NCI-H1930 (cell line): ENCODE measurements around the gene CLSTN2.

Experiments
- DNase-seq, 2 experiments: peaks; one replicate each; lab custom pipeline; 2025; lab: John Stamatoyannopoulos, UW

Gene CLSTN2

GRCh38 chr3:140453750-140454149, 518.8 kb downstream of the CLSTN2 start:
- DNase-seq, result no peak

- DNase-seq, result no peak
Observed at GRCh38 chr3:140455521-140456214, 520.7 kb downstream of the CLSTN2 start.

GRCh38 chr3:140456974-140457373, 522.0 kb downstream of the CLSTN2 start:
- DNase-seq, result no peak

GRCh38 chr3:140459462-140459861, 524.5 kb downstream of the CLSTN2 start:
- DNase-seq, result no peak

- no peak for DNase-seq
Observed at GRCh38 chr3:140461250-140461649, 526.3 kb downstream of the CLSTN2 start.

DNA sequence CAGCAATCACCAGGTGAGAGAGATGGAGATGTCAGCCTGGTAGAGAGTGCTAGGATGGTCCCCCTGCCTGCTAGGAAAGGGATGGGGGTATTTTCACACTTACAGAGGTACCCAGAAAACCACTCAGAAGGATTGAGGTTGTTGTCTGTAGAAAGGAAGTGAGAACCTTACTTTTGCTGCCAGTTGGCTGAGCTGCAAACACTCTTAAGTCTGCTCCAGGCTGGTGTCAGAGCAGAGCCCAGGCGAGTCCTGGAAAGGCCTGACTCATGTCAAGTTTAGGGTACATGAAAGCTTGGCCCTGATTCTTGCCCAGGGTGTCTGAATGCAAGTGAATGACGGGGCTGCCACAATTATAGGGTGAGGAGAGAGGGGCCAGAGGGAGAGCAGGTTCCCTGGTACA, 528.4 kb downstream of the CLSTN2 start:
- DNase-seq, result no peak

DNA sequence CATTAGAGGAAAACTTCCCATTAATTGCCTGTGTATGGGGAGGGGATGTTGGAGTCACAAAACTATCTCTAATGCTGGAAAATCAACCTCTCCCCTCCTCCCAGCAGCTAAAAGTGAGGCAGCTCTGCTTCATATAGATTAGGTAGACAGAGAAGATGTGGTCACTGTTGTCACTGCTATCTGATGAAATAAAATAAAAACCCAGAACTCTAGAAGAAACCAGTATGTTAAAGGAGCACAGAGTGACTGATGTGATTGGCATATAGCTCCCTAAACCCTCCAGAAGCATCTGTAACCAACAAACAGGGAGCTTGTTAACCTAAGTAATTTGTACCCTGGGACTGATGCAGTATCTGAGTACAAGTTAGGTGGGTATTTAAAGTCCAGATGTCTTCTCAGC, 531.0 kb downstream of the CLSTN2 start:
- DNase-seq, result no peak

- DNase-seq, result no peak
Observed at GRCh38 chr3:140466535-140466934, 531.5 kb downstream of the CLSTN2 start.

DNA sequence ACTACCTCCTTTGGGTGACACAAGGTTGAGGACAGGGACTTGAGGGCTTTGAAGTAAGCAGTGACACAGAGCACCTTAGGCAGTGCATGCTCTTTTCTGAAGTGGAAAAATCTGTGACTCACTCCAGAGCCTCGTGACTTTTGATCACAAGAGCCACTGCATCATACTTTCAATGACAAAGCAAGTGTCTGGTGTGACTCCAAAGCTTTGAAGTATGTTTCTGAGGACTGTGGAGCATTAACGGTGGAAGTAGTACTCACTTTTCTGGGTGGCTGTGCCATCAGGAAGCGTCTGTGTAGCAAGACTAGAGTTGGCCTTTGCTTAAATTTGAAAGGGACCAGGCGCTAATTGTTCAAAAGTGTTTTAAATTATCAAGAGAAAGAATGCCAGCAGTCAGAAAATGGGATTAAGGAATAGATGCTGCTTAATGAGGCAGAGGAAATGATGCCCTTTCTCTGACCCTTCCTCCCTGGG, 532.2 kb downstream of the CLSTN2 start:
- no peak for DNase-seq

DNA sequence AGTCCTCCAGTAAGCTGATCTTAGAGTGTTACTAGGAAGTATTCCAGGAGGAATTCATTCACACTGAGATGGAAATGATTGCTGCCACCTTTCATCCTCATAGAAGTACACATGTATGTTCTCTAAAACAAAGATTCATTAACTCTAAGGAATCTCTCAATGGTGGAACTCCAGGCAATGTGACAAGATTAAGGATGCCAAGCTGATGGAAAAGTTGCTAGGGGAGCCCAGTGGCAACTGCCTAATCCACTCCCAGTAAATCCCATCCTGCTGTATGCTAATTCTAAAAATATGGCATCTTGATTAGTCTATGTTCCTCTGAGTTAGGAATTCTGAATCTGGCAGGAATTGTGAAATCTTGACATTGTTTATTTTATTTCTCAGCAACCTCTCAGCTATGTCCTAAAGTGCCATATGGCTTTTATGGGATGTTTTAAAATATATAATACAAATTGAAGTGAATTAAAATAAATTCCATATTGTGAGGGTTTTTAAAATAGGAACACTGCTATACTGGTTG, 532.9 kb downstream of the CLSTN2 start:
- no peak for DNase-seq

- no peak for DNase-seq
Observed at GRCh38 chr3:140468407-140468806, 533.4 kb downstream of the CLSTN2 start.

- DNase-seq, result no peak
Observed at GRCh38 chr3:140469491-140469890, 534.5 kb downstream of the CLSTN2 start.

DNA sequence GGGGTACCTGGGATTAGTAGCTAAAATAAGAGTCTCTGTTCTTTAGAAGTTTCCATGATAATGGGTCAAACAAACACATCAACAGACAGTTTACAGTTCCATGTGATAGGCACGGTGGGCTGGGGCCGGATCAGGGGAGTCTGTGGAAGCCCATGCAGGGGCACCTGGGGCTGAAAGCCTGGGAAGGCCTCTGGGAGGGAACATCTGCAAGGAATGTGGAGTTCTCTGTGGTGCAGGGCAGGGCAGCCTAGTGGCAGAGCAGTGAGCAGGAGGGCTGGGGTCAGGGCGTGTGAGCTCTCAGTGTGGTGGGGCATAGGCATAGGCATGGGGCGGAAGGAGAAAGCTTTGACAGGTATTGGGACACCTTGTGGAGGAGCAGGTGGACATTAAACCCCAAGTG, 535.2 kb downstream of the CLSTN2 start:
- no peak for DNase-seq

- no peak for DNase-seq
Observed at GRCh38 chr3:140470962-140471361, 536.0 kb downstream of the CLSTN2 start.

DNA sequence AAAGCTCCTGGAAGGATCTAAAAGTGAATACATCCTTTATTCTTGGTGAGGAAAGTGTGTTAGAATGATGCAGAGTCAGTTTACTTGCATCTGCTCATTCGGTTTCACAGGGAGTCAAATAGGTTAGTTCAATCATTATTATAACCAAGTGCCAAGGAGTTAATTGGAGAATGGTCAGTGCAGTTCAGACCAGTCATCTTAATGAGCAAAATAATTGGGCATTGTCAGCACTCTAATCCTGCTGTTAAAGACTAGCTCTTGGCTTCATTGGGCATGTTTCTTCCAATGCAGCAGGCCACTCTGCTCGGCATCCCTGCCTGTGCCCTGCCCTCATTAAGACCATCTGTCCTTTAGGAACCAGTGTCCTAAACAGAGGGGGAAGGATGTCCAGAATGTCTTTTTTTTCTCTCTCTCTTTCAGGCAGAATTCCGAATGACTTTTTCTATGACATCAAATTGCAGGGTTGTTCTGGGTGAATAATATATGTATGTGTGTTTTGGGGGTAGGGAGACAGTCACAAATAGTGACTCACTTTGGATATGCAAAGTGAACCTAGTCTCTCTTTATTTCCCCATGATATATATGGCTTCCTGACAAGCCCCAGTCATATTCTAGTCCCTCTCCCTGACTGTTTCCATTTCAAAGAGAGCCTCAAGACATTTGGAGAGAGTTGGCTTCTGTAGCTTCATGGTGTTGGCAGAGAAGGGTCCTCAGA, 537.5 kb downstream of the CLSTN2 start:
- no peak for DNase-seq

DNA sequence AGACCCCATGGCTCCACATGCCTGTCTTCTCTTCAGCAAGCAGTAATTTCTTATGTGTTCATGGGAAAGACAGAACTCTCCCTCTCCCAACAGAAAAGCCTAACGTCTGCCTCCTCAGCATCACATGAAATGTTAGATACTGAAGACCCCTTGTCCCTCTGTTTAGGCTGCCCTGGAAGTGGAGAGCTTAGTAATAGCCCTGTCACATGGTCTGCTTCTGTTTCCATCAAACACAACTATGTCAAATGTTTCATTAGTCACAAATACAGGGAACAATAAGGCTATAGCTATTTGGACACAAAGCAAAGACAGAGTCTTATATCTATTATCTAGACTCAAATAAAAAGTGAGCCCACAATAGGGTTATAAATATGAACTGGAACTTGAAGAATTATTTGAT, 552.6 kb downstream of the CLSTN2 start:
- DNase-seq, result no peak

DNA sequence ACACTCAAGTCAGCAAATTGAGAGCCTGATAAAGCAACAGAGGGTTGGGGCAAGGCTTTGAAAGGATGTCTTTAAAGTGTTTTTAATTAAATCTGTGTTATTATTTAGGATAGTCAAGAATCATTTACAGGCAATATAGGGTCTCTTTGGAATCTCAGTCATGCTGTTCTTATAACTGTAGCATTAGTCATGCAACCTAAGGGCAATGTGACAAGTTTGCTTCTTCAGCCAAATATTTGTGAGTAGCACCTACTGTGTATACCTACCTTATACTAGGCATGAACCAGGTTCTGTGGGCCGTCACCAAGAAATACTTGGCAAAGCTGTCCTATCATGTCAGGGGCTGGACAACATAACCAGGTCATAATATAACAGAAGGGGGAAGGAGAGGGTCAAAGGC, 558.3 kb downstream of the CLSTN2 start:
- DNase-seq, result no peak

- DNase-seq, result no peak
Observed at GRCh38 chr3:140494970-140495369, 560.0 kb downstream of the CLSTN2 start.

DNA sequence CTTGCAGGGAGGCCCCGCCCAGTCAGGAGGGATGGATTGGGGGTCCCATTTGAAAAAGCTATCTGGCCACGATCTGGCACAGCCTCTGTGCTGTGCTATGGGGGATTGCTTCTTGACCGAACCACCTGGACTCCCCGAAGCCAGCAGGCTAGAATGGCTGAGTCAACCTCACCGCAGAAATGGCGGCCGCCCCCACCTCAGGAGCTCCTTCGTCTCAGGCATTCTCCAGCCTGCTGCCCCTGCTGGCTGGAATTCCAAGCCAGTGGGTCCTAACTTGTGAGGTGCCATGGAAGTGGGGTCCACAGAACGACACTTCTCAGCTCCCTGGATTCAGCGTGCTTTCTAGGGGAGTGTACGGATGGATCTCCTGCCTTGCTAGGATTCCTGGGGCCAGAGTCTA, 562.3 kb downstream of the CLSTN2 start:
- DNase-seq, result no peak

DNA sequence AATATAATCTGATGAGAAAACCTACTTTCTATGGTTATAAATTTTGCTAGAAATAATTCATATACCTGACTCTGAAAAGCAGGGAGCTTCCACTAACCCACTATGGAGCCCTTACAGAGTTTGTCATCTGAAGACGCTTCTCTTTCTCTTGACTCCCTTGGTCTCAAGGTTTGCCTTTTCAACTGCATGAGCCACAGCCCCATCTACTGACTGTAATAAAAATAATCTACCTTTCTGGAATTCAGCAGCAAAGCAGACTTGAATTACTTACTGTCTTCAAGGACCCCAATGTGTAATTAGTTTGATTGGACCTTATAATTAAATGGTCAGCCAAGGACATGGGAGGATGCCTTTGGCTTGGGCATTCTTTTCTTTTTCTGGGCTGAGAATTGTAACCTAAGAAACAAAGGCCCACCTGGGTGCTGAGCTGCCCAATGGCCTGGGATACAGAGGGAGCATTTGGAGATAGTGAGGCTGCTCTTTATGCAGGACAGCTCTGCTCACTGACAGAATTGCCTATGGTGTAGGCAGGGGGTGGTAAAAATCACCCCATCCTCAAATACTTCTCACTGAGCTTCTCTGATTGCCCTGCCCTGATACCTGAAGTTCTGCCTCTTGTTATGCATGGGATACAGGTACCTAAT, 564.3 kb downstream of the CLSTN2 start:
- DNase-seq, result peak in 1 of 2 experiments; percentile 20

- no peak for DNase-seq
Observed at GRCh38 chr3:140500473-140500872, 565.5 kb downstream of the CLSTN2 start.

DNA sequence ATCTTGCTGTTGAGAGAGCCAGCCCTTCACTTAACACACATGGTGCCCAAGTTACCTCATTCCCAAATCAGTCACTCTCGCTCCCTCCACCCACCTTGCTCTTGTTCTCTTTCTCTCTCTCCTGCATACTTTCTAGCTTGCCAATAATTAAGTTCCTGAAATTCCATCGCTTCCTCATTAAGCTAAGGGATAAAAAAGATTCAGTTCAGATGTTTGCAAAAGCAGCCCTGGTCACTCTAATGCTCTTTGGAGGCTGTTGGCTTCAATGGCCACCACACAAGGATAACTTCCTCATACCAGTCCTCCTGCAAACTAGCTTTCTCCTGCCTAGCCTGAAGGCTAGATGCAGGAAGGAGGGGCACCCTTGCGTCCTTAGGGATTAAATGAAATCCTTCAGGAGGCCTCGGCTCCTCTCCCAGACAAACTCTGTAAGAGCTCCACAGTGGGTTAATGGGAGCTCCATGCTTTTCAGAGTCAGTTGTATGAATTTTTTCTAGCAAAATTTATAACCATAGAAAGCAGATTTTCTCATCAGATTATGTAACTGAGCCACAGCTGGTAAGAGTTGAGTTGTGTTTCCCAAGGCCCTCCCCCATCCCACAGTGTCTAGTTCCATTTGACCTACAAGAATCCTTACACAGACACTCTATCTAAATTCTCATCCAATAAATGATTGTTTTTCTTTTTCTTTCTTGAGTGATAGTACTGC, 566.2 kb downstream of the CLSTN2 start:
- DNase-seq, result no peak
